C4-2B (cell line): Measurements from ENCODE around the gene PEX19.

Experiments used
- H3K27ac ChIP-seq: fragments of 450-650 bp; 2 replicates; pipeline ENCODE4 v1.5.1; 2017
- CTCF ChIP-seq: fragments of 450-650 bp; conservative IDR thresholded peaks from 2 replicates; pipeline ENCODE4 v1.5.1; 2017; ENCODE audit warnings: mild to moderate bottlenecking
- ZFX ChIP-seq: fragments of 450-650 bp; IDR thresholded peaks from 2 replicates; pipeline ENCODE4 v1.6.1; 2017

Gene PEX19

GRCh38 chr1:160284782-160285344 is at the start of gene PEX19:
TSS of gene PEX19 (minus strand) at chr1:160285133. CDS start at chr1:160285124, 9 bp downstream.
- TF ChIP-seq CTCF (no peak), ZFX (no peak)

GRCh38 chr1:160332516-160332915 is 47.6 kb upstream of the PEX19 start:
- H3K27ac ChIP-seq = no peak overlapping the region
- no peak for TF ChIP-seq ZFX

More at GRCh38 chr1:160284782-160285344, at the start of gene PEX19:
- peak within 1 kb of the TSS; percentile 83 for H3K27ac ChIP-seq

- TF ChIP-seq ZFX (no peak), CTCF (no peak)
- H3K27ac ChIP-seq = no peak overlapping the region
Observed at GRCh38 chr1:160330119-160330518, 45.2 kb upstream of the PEX19 start.

GRCh38 chr1:160328184-160328583 is 43.3 kb upstream of the PEX19 start:
- no peak overlapping the region for H3K27ac ChIP-seq
- TF ChIP-seq ZFX (no peak), CTCF (no peak)

- TF ChIP-seq CTCF (no peak), ZFX (no peak)
- H3K27ac ChIP-seq = no peak overlapping the region
Observed at GRCh38 chr1:160326418-160326817, 41.5 kb upstream of the PEX19 start.

- H3K27ac ChIP-seq = no peak overlapping the region
- TF ChIP-seq CTCF (no peak), ZFX (no peak)
Observed at GRCh38 chr1:160325252-160325651, 40.3 kb upstream of the PEX19 start.

GRCh38 chr1:160322831-160323230 is 37.9 kb upstream of the PEX19 start:
- TF ChIP-seq CTCF = no peak
- TF ChIP-seq ZFX = no peak
- no peak overlapping the region for H3K27ac ChIP-seq

- peak overlapping the region; percentile 80 for H3K27ac ChIP-seq
- TF ChIP-seq ZFX = no peak
- no peak for TF ChIP-seq CTCF
Observed at GRCh38 chr1:160315359-160315758, 30.4 kb upstream of the PEX19 start.
